Measurements from ENCODE around the gene SULT1C4.

DNA sequence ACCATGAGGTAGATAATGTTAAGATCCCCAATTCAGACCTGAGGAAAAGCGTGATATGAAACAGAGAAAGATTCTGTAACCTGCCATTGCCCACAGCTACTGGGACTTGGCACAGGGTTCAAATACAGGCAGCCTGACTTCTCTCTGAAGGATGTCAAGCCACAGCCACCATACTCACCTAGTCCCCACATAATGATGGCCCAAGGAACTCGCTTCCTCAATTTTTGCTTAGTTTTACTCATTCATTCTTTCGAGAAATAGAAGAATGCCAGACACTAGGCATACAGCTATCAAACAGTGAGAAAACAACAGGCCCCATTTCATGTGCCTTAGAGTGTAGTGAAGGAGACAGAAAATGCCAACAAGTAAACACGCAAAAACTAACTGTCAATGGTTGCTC lies 980 bp upstream of the SULT1C4 start:
- TF ChIP-seq, protein P1, sequence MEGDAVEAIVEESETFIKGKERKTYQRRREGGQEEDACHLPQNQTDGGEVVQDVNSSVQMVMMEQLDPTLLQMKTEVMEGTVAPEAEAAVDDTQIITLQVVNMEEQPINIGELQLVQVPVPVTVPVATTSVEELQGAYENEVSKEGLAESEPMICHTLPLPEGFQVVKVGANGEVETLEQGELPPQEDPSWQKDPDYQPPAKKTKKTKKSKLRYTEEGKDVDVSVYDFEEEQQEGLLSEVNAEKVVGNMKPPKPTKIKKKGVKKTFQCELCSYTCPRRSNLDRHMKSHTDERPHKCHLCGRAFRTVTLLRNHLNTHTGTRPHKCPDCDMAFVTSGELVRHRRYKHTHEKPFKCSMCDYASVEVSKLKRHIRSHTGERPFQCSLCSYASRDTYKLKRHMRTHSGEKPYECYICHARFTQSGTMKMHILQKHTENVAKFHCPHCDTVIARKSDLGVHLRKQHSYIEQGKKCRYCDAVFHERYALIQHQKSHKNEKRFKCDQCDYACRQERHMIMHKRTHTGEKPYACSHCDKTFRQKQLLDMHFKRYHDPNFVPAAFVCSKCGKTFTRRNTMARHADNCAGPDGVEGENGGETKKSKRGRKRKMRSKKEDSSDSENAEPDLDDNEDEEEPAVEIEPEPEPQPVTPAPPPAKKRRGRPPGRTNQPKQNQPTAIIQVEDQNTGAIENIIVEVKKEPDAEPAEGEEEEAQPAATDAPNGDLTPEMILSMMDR (IDR thresholded peaks at IDR 0.05) = no peak
- TF ChIP-seq EMX1 (CRISPR knock-in tag; IDR thresholded peaks at IDR 0.05) = no peak
- TF ChIP-seq FOXJ3 (CRISPR knock-in tag; IDR thresholded peaks at IDR 0.05; ENCODE audit: borderline replicate concordance) = no peak
- TF ChIP-seq ZNF423 (CRISPR knock-in tag; IDR thresholded peaks at IDR 0.05) = no peak
- no peak for TF ChIP-seq NFYB (CRISPR knock-in tag; conservative IDR thresholded peaks at IDR 0.05; ENCODE audit: low read depth)
- TF ChIP-seq, protein P2, sequence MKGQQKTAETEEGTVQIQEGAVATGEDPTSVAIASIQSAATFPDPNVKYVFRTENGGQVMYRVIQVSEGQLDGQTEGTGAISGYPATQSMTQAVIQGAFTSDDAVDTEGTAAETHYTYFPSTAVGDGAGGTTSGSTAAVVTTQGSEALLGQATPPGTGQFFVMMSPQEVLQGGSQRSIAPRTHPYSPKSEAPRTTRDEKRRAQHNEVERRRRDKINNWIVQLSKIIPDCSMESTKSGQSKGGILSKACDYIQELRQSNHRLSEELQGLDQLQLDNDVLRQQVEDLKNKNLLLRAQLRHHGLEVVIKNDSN (CRISPR knock-in tag; IDR thresholded peaks at IDR 0.05) = no peak
- TF ChIP-seq SOX15 (CRISPR knock-in tag; IDR thresholded peaks at IDR 0.05) = no peak
- TF ChIP-seq, protein P3, sequence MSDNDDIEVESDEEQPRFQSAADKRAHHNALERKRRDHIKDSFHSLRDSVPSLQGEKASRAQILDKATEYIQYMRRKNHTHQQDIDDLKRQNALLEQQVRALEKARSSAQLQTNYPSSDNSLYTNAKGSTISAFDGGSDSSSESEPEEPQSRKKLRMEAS (CRISPR knock-in tag; IDR thresholded peaks at IDR 0.05) = no peak
- TF ChIP-seq, protein P4, sequence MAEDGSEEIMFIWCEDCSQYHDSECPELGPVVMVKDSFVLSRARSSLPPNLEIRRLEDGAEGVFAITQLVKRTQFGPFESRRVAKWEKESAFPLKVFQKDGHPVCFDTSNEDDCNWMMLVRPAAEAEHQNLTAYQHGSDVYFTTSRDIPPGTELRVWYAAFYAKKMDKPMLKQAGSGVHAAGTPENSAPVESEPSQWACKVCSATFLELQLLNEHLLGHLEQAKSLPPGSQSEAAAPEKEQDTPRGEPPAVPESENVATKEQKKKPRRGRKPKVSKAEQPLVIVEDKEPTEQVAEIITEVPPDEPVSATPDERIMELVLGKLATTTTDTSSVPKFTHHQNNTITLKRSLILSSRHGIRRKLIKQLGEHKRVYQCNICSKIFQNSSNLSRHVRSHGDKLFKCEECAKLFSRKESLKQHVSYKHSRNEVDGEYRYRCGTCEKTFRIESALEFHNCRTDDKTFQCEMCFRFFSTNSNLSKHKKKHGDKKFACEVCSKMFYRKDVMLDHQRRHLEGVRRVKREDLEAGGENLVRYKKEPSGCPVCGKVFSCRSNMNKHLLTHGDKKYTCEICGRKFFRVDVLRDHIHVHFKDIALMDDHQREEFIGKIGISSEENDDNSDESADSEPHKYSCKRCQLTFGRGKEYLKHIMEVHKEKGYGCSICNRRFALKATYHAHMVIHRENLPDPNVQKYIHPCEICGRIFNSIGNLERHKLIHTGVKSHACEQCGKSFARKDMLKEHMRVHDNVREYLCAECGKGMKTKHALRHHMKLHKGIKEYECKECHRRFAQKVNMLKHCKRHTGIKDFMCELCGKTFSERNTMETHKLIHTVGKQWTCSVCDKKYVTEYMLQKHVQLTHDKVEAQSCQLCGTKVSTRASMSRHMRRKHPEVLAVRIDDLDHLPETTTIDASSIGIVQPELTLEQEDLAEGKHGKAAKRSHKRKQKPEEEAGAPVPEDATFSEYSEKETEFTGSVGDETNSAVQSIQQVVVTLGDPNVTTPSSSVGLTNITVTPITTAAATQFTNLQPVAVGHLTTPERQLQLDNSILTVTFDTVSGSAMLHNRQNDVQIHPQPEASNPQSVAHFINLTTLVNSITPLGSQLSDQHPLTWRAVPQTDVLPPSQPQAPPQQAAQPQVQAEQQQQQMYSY (CRISPR knock-in tag; IDR thresholded peaks at IDR 0.05) = no peak

All from WTC11 (cell line).